ENCODE measurements around the gene MAK. TPM values are rescaled to one million over a fixed set of nuclear protein-coding genes. Genes with fewer than 3 reads are reported as not detected.
"Not testable (repeated sequence)": the region's sequence is repeated elsewhere in the genome, so short reads cannot be mapped to it uniquely, and the experiment has no call there.

Gene MAK
- total RNA-seq, 2 donors from 2014 or later, result 0.18 to 0.35 TPM

DNA sequence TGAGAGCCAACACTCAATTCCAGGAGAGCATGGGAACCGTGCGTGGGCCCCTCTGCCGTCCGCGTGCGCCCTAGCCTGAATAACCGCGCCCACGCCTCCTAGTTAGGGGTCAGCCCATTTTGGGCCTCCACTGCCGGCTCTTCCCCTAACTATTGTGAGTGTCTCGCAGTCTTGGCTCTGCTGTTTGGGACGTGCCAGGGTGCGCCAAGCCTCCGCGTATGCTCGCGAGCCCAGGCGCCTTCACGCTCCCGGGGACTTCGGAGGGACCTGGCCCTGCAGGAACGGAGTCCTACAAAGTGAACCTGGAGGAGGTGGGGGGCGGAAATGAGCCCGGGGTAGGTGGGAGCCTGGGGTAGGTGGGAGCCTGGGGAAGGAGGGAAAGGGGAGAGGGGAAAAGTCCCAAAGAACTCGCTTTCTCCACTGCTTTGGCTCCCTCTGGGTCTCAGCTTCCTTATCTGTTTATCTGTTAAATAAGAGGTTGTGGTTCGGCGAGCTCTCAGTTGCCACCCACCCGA lies 44.4 kb upstream of the MAK start:
- Histone ChIP-seq H3K9me3 (ENCODE audit: control insufficient read depth, low read length) (no peaks in the 10 kb centered on the region), H3K9ac (ENCODE audit: extremely low read depth, low read length, poor library complexity, severe bottlenecking) (no peak overlapping the region), H3K27me3 (ENCODE audit: control insufficient read depth, insufficient read depth, low read length, poor library complexity, severe bottlenecking) (peaks cover 84% of the 10 kb centered on the region), H3K4me1 (ENCODE audit: control insufficient read depth, insufficient read depth, low read length) (no peaks in the 10 kb centered on the region), H3K36me3 (ENCODE audit: control insufficient read depth, insufficient read depth, low read length) (no peaks in the 10 kb centered on the region), H3K27ac (ENCODE audit: low read depth, low read length) (no peak overlapping the region), H3K4me3 (ENCODE audit: low read length) (peak overlapping the region; percentile 60)
- Mint-ChIP-seq H3K36me3 (ENCODE audit: low read depth) (no peaks in the 10 kb centered on the region), H3K9me3 (no peaks in the 10 kb centered on the region), H3K27ac (no peak overlapping the region), H3K4me3 (peak overlapping the region; percentile 56), H3K4me1 (peaks cover 7% of the 10 kb centered on the region), H3K27me3 (ENCODE audit: insufficient read depth) (peaks cover 86% of the 10 kb centered on the region)
- TF ChIP-seq, protein P1, sequence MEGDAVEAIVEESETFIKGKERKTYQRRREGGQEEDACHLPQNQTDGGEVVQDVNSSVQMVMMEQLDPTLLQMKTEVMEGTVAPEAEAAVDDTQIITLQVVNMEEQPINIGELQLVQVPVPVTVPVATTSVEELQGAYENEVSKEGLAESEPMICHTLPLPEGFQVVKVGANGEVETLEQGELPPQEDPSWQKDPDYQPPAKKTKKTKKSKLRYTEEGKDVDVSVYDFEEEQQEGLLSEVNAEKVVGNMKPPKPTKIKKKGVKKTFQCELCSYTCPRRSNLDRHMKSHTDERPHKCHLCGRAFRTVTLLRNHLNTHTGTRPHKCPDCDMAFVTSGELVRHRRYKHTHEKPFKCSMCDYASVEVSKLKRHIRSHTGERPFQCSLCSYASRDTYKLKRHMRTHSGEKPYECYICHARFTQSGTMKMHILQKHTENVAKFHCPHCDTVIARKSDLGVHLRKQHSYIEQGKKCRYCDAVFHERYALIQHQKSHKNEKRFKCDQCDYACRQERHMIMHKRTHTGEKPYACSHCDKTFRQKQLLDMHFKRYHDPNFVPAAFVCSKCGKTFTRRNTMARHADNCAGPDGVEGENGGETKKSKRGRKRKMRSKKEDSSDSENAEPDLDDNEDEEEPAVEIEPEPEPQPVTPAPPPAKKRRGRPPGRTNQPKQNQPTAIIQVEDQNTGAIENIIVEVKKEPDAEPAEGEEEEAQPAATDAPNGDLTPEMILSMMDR (conservative IDR thresholded peaks at IDR 0.05), result no peak
- peak; percentile 79 for DNase-seq
- 5 to 9% methylated on average over 14 to 25 of the region's 28 CpGs for WGBS, 2 experiments (ENCODE audit: insufficient coverage in 1 of 2, insufficient read length in 1 of 2)

GRCh38 chr6:10882253-10882630 lies 43.9 kb upstream of the MAK start:
- not testable (repeated sequence) for H3K9me3 ChIP-seq (ENCODE audit: control insufficient read depth, low read length); H3K9ac ChIP-seq (ENCODE audit: extremely low read depth, low read length, poor library complexity, severe bottlenecking); H3K36me3 Mint-ChIP-seq (ENCODE audit: low read depth); H3K4me1 Mint-ChIP-seq; H3K9me3 Mint-ChIP-seq; H3K27ac ChIP-seq (ENCODE audit: low read depth, low read length); H3K27ac Mint-ChIP-seq; H3K4me1 ChIP-seq (ENCODE audit: control insufficient read depth, insufficient read depth, low read length); DNase-seq; H3K36me3 ChIP-seq (ENCODE audit: control insufficient read depth, insufficient read depth, low read length)
- WGBS, 2 experiments (ENCODE audit: insufficient coverage in 1 of 2, insufficient read length in 1 of 2), result 14 to 18% methylated on average over 13 to 14 of the region's 14 CpGs
- Histone ChIP-seq H3K4me3 (ENCODE audit: low read length) (peak overlapping the region; percentile 66), H3K27me3 (ENCODE audit: control insufficient read depth, insufficient read depth, low read length, poor library complexity, severe bottlenecking) (peaks cover 87% of the 10 kb centered on the region)
- H3K4me3 Mint-ChIP-seq, result peak overlapping the region; percentile 56
- H3K27me3 Mint-ChIP-seq (ENCODE audit: insufficient read depth), result peaks cover 86% of the 10 kb centered on the region

DNA sequence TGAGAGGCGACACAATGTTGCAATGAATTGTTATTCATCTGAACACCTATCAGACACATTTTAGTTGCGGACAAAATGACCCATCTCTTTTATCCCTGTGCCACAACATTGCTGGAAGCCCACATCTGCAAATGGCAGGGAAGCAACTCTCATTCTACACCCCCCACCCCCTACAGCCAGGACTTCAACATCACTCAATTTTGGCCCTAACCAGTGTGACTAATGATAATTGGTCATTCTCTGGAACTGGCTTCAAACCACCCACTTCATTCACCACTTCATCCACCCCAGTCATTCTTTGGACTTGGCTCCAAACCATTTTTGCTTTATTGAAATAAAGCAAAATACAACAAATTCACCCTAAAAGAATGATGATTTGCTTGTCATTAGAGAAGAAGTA lies 42.0 kb upstream of the MAK start:
- Histone ChIP-seq H3K36me3 (ENCODE audit: control insufficient read depth, insufficient read depth, low read length) (no peaks in the 10 kb centered on the region), H3K4me1 (ENCODE audit: control insufficient read depth, insufficient read depth, low read length) (no peaks in the 10 kb centered on the region), H3K27ac (ENCODE audit: low read depth, low read length) (no peak overlapping the region), H3K27me3 (ENCODE audit: control insufficient read depth, insufficient read depth, low read length, poor library complexity, severe bottlenecking) (peaks cover 88% of the 10 kb centered on the region), H3K4me3 (ENCODE audit: low read length) (no peak overlapping the region), H3K9me3 (ENCODE audit: control insufficient read depth, low read length) (no peaks in the 10 kb centered on the region), H3K9ac (ENCODE audit: extremely low read depth, low read length, poor library complexity, severe bottlenecking) (no peak overlapping the region)
- DNase-seq, result no peak
- Mint-ChIP-seq H3K36me3 (ENCODE audit: low read depth) (no peaks in the 10 kb centered on the region), H3K27ac (no peak overlapping the region), H3K4me1 (peaks cover 5% of the 10 kb centered on the region), H3K27me3 (ENCODE audit: insufficient read depth) (peaks cover 74% of the 10 kb centered on the region), H3K4me3 (no peak overlapping the region), H3K9me3 (no peaks in the 10 kb centered on the region)
- TF ChIP-seq, protein P1 (conservative IDR thresholded peaks at IDR 0.05), result no peak
- WGBS, 2 experiments (ENCODE audit: insufficient coverage in 1 of 2, insufficient read length in 1 of 2), result 93 to 95% methylated on average over 2 of the region's 2 CpGs

DNA sequence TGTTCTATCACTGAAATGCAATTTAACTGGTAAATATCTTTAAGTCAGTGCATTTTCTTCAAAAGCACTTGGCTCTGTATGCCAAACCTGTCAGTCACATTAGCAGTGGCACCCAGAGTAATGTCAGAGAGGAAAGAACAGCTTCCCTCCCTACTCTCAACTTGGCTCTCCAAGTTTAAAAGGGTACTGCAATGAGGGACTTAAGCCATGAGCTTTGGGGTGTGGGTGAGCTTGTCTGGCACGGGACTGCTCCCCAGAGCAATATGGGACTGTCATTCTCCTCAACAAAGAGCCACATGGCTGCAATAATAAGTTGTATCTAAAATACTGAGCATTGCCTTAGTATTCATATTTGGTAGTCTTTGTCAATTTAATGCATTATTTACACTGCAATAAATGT lies 39.5 kb upstream of the MAK start:
- 80 to 100% methylated on average over 1 of the region's 1 CpG for WGBS, 2 experiments (ENCODE audit: insufficient coverage in 1 of 2, insufficient read length in 1 of 2)
- peaks cover 5% of the 10 kb centered on the region for H3K4me1 Mint-ChIP-seq
- TF ChIP-seq, protein P1 (conservative IDR thresholded peaks at IDR 0.05), result no peak
- Histone ChIP-seq H3K4me3 (ENCODE audit: low read length) (no peak overlapping the region), H3K9ac (ENCODE audit: extremely low read depth, low read length, poor library complexity, severe bottlenecking) (no peak overlapping the region), H3K27ac (ENCODE audit: low read depth, low read length) (no peak overlapping the region), H3K36me3 (ENCODE audit: control insufficient read depth, insufficient read depth, low read length) (no peaks in the 10 kb centered on the region), H3K9me3 (ENCODE audit: control insufficient read depth, low read length) (no peaks in the 10 kb centered on the region), H3K27me3 (ENCODE audit: control insufficient read depth, insufficient read depth, low read length, poor library complexity, severe bottlenecking) (peaks cover 67% of the 10 kb centered on the region), H3K4me1 (ENCODE audit: control insufficient read depth, insufficient read depth, low read length) (no peaks in the 10 kb centered on the region)
- no peaks in the 10 kb centered on the region for H3K9me3 Mint-ChIP-seq
- H3K36me3 Mint-ChIP-seq (ENCODE audit: low read depth), result no peaks in the 10 kb centered on the region
- DNase-seq, result no peak
- H3K4me3 Mint-ChIP-seq, result no peak overlapping the region
- H3K27me3 Mint-ChIP-seq (ENCODE audit: insufficient read depth), result peaks cover 54% of the 10 kb centered on the region
- H3K27ac Mint-ChIP-seq, result no peak overlapping the region
